GM12891 (cell line): ENCODE measurements around the gene ATP6V0A1.
A peak's percentile ranks its signal among the peaks of the same experiment; 100 is the strongest.
"Not testable (repeated sequence)": the region's sequence is repeated elsewhere in the genome, so short reads cannot be mapped to it uniquely, and the experiment has no call there.

Source experiments
- DNase-seq: peaks from one replicate; pipeline ENCODE4 v3.0.0; 2011; ENCODE audit warnings: low spot score; ENCODE audit not compliant: insufficient read length
- FAIRE-seq: peaks from 2 replicates; lab custom pipeline; 2011; peaks lifted over from hg19 to GRCh38; lab: Jason Lieb, UNC
- PAX5 ChIP-seq: IDR thresholded peaks from 2 replicates; pipeline ENCODE4 v1.6.1; 2011; ENCODE audit warnings: low read length, moderate library complexity, mild to moderate bottlenecking; ENCODE audit not compliant: insufficient read depth, severe bottlenecking
- POLR2A ChIP-seq: IDR thresholded peaks from 2 replicates; pipeline ENCODE4 v1.6.1; 2011; ENCODE audit warnings: low read depth, low read length, control low read depth
- POLR2AphosphoS5 ChIP-seq: IDR thresholded peaks from 2 replicates; pipeline ENCODE4 v1.6.1; 2011; ENCODE audit warnings: low read depth, low read length, control low read depth
- POU2F2 ChIP-seq: IDR thresholded peaks from 2 replicates; pipeline ENCODE4 v1.6.1; 2011; ENCODE audit warnings: low read depth, mild to moderate bottlenecking, control low read depth, low read length, moderate library complexity
- SPI1 ChIP-seq: IDR thresholded peaks from 2 replicates; pipeline ENCODE4 v1.6.1; 2011; ENCODE audit warnings: low read depth, low read length, control low read depth
- TAF1 ChIP-seq: IDR thresholded peaks from 2 replicates; pipeline ENCODE4 v1.6.1; 2011; ENCODE audit warnings: low read depth, low read length, control low read depth

The ATP6V0A1 gene

DNA sequence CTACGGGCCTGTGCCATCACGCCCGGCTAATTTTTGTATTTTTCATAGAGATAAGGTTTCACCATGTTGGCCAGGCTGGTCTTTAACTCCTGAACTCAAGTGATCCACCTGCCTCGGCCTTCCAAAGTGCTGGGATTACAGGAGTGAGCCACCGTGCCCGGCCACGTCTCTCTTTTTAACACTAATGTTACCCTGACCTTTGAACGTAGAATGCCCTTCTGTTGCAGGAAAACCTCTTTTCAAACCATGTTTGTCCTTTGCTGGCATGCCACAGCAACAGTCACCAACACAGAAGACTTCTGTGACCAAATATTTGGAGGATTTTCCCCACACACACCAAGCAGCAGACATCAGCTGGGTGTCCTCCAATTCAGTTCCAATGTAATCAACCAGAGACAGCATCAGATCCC, 86.2 kb downstream of the ATP6V0A1 start:
- FAIRE-seq (no peak), DNase-seq (no peak)
- TF ChIP-seq TAF1: no peak
- no peak for TF ChIP-seq POU2F2
- TF ChIP-seq POLR2A: no peak
- TF ChIP-seq SPI1: no peak
- no peak for TF ChIP-seq PAX5
- no peak for TF ChIP-seq POLR2AphosphoS5

DNA sequence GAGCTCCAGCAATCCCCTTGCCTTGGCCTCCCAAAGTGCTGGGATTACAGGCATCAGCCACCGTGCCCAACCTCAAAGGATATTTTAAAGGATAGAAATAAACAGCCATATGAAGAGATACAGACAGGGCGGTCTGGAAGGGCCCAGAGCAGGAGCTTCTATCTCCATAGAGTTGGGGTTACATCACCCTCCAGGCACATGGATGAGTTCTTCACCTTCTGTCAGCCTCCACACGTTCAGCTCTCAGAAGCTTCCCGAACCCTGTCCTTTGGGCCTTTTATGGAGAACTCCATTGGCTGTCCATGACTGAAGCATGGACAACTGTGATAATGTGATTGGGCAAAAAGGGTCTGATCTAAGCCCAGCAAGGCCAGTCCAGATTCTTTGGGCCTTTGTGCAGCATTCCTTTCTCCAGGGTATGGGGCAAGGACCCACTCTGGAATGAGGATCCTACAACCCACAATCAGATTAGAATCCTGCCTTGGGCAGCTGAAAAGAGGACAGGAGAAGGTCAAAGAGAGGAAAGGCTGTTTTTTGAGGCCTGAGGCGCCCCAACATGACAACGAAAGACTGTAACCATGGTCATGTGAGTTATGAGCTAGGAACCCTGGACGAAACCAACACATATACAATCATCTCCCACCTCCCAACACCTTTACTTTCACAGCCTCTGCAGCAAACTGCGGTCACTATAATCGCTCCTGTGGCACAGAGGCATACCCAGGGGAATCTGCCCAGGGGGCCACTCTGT, 87.3 kb downstream of the ATP6V0A1 start:
- not testable (repeated sequence) for DNase-seq
- FAIRE-seq: peak; percentile 84

DNA sequence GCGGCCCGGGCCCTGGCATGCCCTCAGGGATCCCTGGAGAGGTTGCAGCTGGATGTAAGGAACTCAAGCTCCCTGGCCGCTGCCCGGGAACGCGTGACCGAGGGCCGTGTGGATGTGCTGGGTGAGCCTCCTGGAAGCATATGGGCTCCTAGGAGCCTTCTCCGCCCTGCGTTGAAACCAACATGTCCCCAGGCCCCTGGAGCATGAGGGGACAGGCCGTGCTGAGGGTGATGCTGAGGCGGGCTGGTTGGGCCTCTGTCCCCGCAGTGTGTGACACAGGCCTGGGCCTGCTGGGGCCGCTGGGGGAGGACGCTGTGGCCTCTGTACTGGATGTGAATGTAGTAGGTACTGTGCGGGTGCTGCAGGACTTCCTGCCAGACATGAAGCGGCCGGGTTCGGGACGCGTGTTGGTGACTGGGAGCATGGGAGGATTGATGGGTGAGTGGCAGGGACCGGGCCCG, 88.4 kb downstream of the ATP6V0A1 start:
- FAIRE-seq: no peak
- TF ChIP-seq POLR2A (no peak), POU2F2 (no peak), POLR2AphosphoS5 (no peak), TAF1 (no peak)
- no peak for DNase-seq

DNA sequence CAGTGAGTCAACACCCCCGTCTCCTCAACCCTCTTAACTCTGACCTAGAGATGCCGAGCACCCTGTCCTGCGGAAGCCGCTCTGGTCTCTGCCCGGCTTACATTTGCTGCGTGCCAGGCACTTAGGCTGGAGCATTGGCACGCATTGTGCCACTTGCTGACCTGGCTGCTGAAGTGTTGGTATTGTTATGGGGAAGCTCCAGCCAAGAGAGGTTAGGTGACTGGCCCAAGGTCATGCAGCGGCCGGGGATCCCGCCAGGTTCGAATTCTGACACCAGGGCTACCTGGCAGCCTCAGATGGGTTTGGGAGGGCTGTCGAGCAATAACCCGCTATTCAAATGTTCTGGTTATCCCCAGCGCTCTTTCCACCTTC, 89.0 kb downstream of the ATP6V0A1 start:
- FAIRE-seq (no peak), DNase-seq (no peak)
- no peak for TF ChIP-seq POU2F2
- no peak for TF ChIP-seq POLR2AphosphoS5
- TF ChIP-seq TAF1: no peak
- no peak for TF ChIP-seq PAX5
- no peak for TF ChIP-seq SPI1
- no peak for TF ChIP-seq POLR2A

DNA sequence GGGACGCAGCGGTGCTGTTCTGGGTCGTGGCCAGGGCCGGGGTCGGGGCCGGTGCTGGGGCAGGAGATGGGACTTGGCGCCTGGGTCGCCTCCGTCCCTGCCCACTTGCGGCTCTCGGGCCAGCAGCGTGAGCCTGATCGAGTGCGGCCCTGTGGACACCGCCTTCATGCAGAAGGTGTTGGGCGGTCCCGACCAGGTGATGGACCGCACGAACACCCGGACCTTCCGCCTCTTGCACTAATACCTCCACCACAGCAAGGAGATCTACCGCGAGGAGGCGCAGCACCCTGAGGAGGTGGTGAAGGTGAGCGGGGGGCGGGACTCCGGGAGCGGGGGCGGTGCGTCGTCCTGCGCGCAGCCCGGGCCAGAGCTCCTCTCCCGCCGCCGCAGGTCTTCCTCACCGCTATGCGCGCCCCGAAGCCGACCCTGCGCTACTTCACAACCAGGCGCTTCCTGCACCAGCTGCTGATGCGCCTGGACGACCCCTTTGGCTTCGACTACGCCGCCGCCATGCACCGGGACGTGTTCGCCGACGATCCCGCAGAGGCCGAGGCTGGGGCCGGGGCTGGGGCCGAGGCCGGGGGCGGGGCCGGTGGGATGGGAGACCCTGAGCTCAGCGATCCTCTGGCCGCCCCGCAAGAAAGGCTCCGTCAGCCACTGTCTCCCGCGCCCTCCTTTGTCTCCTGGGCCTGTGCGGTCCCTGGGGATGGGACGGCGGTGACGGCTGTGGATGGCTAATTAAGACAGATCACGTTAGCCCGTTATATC, 89.6 kb downstream of the ATP6V0A1 start:
- peak; percentile 100 for FAIRE-seq
- TF ChIP-seq PAX5 (no peak), POU2F2 (no peak), TAF1 (no peak), POLR2A (no peak)
- DNase-seq: peak; percentile 97

DNA sequence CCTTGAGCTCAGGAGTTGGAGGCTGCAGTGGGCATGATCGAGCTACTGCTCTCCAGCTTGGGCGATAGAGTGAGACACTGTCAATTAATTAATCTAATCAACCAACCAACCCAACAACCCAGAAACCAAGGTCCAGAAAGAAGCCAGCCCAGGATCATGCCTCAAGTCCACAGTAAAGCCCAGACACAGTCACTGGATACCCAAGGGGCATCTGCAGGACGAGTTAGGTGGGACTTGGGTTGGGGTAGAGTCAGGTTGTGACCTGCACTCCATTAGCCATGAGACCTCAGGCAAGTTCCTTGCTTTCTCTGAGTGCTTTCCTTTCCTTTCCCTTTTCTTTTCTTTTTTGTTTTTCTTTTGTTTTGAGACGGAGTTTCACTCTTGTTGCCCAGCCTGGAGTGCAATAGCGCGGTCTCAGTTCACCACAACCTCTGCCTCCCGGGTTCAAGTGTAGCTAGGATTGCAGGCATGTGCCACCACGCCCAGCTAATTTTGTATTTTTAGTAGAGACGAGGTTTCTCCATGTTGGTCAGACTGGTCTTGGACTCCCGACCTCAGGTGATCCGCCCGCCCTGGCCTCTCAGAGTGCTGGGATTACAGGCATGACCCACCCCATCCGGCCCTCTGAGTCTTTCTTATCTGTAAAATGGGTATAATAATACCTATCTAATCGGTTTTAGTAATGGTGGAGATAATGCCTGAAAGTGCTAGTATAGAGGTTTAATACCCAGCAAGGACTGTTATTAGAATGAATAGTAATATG, 90.5 kb downstream of the ATP6V0A1 start:
- DNase-seq: no peak
- FAIRE-seq: peak; percentile 68
- no peak for TF ChIP-seq POLR2AphosphoS5
- no peak for TF ChIP-seq POLR2A
- no peak for TF ChIP-seq TAF1
- TF ChIP-seq PAX5: no peak
- no peak for TF ChIP-seq SPI1
- TF ChIP-seq POU2F2: no peak

DNA sequence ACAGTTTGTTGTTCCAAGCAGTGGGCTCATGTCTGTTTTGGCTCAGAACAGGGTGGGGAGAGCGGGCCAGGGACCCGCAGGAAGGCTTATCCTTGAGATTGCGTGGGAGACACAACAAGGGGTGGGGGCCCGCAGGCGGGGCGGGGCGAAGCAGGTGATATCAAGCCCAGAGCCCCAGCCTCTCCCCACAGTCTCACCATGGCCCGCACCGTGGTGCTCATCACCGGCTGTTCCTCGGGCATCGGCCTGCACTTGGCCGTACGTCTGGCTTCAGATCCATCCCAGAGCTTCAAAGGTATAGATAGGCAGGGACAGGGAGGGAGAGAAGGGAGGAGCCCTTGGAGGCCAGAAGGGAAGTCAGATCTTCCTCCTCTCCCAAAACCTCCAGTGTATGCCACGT, 94.1 kb downstream of the ATP6V0A1 start, which contains the start of gene HSD17B1:
Gene HSD17B1, plus strand, starts transcription at position 188 of the 400 bp plus-strand sequence. Its CDS starts 11 bp downstream, at position 199.
- FAIRE-seq, DNase-seq: not testable (repeated sequence)

DNA sequence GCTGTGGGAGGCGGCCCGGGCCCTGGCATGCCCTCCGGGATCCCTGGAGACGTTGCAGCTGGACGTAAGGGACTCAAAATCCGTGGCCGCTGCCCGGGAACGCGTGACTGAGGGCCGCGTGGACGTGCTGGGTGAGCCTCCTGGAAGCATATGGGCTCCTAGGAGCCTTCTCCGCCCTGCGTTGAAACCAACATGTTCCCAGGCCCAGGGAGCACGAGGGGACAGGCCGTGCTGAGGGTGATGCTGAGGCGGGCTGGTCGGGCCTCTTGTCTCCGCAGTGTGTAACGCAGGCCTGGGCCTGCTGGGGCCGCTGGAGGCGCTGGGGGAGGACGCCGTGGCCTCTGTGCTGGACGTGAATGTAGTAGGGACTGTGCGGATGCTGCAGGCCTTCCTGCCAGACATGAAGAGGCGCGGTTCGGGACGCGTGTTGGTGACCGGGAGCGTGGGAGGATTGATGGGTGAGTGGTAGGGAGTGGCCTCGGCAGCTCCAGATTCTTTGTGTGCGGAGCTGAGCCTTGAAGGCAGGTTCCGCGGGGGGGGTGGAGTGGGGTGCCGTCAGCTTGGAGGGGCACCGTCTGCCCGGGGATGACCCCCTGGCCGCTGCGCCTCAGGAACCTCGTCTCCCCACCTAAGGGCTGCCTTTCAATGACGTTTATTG, 94.6 kb downstream of the ATP6V0A1 start:
- FAIRE-seq (no peak), DNase-seq (no peak)
- TF ChIP-seq TAF1 (no peak), POU2F2 (no peak), POLR2A (no peak), SPI1 (no peak), PAX5 (no peak), POLR2AphosphoS5 (no peak)

DNA sequence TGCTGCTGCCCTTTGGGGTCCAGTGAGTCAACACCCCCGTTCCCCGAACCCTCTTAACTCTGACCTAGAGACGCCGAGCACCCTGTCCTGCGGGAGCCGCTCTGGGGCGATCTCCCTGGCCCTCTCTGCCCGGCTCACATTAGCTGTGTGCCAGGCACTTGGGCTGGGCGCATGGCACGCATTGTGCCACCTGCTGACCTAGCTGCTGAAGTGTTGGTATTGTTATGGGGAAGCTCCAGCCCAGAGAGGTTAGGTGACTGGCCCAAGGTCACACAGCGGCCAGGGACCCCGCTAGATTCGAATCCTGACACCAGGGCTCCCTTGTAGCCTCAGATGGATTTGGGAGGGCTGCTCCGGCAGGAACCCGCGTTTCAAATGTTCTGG, 95.2 kb downstream of the ATP6V0A1 start:
- no peak for DNase-seq

More for the DNA sequence above, 95.2 kb downstream of the ATP6V0A1 start:
- no peak for FAIRE-seq
- TF ChIP-seq POLR2AphosphoS5 (no peak), TAF1 (no peak), POLR2A (no peak), PAX5 (no peak), SPI1 (no peak), POU2F2 (no peak)
